GM23338 (cell line): ENCODE results near the gene ANTXR2.

Experiments
- CTCF ChIP-seq, 2 experiments: fragments of 200-600 bp in 1 of 2; sonication (generic) in 1 of 2; conservative IDR thresholded peaks; 2 replicates each; pipeline versions ENCODE4 v1.5.1 to v1.6.1; 2016 to 2017; ENCODE audit warnings: antibody characterized with exemption in 2 of 2, low read depth in 2 of 2, mild to moderate bottlenecking in 2 of 2, moderate library complexity in 1 of 2
- EZH2 ChIP-seq: fragments of 200-600 bp; sonication (generic); IDR thresholded peaks from one replicate; pipeline ENCODE4 v1.8.0; 2017; ENCODE audit warnings: antibody characterized with exemption, mild to moderate bottlenecking, low read depth; ENCODE audit not compliant: unreplicated experiment
- EZH2phosphoT487 ChIP-seq: fragments of 200-600 bp; sonication (generic); IDR thresholded peaks from one replicate; pipeline ENCODE4 v1.8.1; 2018; ENCODE audit warnings: antibody characterized with exemption; ENCODE audit not compliant: unreplicated experiment
- NANOG ChIP-seq: IDR thresholded peaks from 2 replicates; pipeline ENCODE4 v1.6.1; 2016; ENCODE audit warnings: antibody characterized with exemption, borderline replicate concordance
- POLR2AphosphoS5 ChIP-seq: IDR thresholded peaks from 2 replicates; pipeline ENCODE4 v1.6.1; 2016; ENCODE audit warnings: antibody characterized with exemption, low read depth
- STAT1 ChIP-seq: IDR thresholded peaks from one replicate; pipeline ENCODE4 v1.6.1; 2016; ENCODE audit warnings: antibody characterized with exemption; ENCODE audit not compliant: unreplicated experiment
- TF ChIP-seq, protein P1 (sequence below): IDR thresholded peaks from one replicate; pipeline ENCODE4 v1.6.1; 2018; ENCODE audit warnings: antibody characterized with exemption; ENCODE audit not compliant: unreplicated experiment

DNA sequence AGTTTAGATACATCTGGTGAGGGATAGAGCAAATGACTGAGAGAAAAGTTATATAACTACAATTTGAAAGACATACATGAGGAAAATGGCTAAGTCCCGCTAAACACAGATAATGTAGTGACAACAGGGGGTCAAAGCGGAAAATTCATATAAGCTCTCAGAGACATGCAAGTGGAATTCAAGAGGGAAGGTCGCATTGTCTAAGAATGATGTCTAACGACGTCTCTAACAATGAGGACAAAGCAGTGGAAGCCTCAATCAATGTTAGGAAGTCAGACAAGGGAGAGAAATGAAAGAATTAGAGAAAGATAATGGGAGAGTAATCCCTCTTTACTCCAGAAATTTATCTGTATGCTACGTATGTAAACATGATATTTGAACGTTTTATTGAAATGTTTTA, 113.4 kb downstream of the ANTXR2 start:
- no peak for TF ChIP-seq EZH2
- TF ChIP-seq CTCF (conservative IDR thresholded peaks at IDR 0.05; ENCODE audit: low read depth in 2 of 2) = no peak
- TF ChIP-seq STAT1 = no peak
- TF ChIP-seq, protein P1, sequence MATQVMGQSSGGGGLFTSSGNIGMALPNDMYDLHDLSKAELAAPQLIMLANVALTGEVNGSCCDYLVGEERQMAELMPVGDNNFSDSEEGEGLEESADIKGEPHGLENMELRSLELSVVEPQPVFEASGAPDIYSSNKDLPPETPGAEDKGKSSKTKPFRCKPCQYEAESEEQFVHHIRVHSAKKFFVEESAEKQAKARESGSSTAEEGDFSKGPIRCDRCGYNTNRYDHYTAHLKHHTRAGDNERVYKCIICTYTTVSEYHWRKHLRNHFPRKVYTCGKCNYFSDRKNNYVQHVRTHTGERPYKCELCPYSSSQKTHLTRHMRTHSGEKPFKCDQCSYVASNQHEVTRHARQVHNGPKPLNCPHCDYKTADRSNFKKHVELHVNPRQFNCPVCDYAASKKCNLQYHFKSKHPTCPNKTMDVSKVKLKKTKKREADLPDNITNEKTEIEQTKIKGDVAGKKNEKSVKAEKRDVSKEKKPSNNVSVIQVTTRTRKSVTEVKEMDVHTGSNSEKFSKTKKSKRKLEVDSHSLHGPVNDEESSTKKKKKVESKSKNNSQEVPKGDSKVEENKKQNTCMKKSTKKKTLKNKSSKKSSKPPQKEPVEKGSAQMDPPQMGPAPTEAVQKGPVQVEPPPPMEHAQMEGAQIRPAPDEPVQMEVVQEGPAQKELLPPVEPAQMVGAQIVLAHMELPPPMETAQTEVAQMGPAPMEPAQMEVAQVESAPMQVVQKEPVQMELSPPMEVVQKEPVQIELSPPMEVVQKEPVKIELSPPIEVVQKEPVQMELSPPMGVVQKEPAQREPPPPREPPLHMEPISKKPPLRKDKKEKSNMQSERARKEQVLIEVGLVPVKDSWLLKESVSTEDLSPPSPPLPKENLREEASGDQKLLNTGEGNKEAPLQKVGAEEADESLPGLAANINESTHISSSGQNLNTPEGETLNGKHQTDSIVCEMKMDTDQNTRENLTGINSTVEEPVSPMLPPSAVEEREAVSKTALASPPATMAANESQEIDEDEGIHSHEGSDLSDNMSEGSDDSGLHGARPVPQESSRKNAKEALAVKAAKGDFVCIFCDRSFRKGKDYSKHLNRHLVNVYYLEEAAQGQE = no peak
- no peak for TF ChIP-seq POLR2AphosphoS5
- TF ChIP-seq EZH2phosphoT487 = no peak
- no peak for TF ChIP-seq NANOG
